HEK293 (cell line): Measurements from ENCODE around the gene WDR19.

Experiments
- CTCF ChIA-PET: fragments of 350-600 bp; formaldehyde crosslinking; extraction: SDS; loops from one replicate; lab custom pipeline; 2021; ENCODE audit warnings: antibody characterized with exemption; lab: Yijun Ruan, JAX
- POLR2A ChIA-PET: fragments of 300-600 bp; formaldehyde crosslinking; extraction: SDS; loops from one replicate; lab custom pipeline; 2020; ENCODE audit warnings: antibody characterized with exemption, inconsistent platforms; lab: Yijun Ruan, JAX
- H3K27ac ChIP-seq: fragments of 200-500 bp; sonication (Bioruptor generic); 2 replicates; pipeline ENCODE4 v1.5.1; 2014; ENCODE audit warnings: low read depth, low read length, control low read depth, inconsistent platforms; ENCODE audit errors: extremely low read depth
- H3K36me3 ChIP-seq, 2 experiments: fragments of 200-500 bp in 1 of 2; sonication (Bioruptor generic) in 1 of 2; 1 replicate in 1 of 2; 2 replicates in 1 of 2; pipeline ENCODE4 v1.5.1; 2014 to 2017; ENCODE audit warnings: inconsistent platforms in 2 of 2, low read length in 2 of 2; ENCODE audit not compliant: control insufficient read depth in 2 of 2, insufficient read depth in 1 of 2
- H3K4me1 ChIP-seq: fragments of 200-500 bp; sonication (Bioruptor generic); 2 replicates; pipeline ENCODE4 v1.5.1; 2014; ENCODE audit warnings: mild to moderate bottlenecking, low read length, inconsistent platforms; ENCODE audit not compliant: control insufficient read depth, insufficient read depth
- H3K4me3 ChIP-seq: 2 replicates; pipeline ENCODE4 v1.5.1; 2011; ENCODE audit warnings: low read depth, mild to moderate bottlenecking, control low read depth, low read length, moderate library complexity
- H3K9me3 ChIP-seq: fragments of 200-500 bp; sonication (Bioruptor generic); 2 replicates; pipeline ENCODE4 v1.5.1; 2014; ENCODE audit warnings: low read depth, low read length, inconsistent platforms; ENCODE audit not compliant: control insufficient read depth, insufficient read depth
- ZFHX2 ChIP-seq: fragments of 450-650 bp; formaldehyde crosslinking; conservative IDR thresholded peaks from 2 replicates; pipeline ENCODE4 v1.5.1; 2016; ENCODE audit warnings: missing biosample characterization, missing genetic modification characterization
- ZNF146 ChIP-seq: fragments of 450-650 bp; formaldehyde crosslinking; IDR thresholded peaks from 2 replicates; pipeline ENCODE4 v1.5.1; 2016; ENCODE audit warnings: missing biosample characterization, missing genetic modification characterization
- ZNF175 ChIP-seq: fragments of 450-650 bp; formaldehyde crosslinking; IDR thresholded peaks from 2 replicates; pipeline ENCODE4 v1.5.1; 2016; ENCODE audit warnings: missing biosample characterization, missing genetic modification characterization
- ZNF292 ChIP-seq: fragments of 450-650 bp; formaldehyde crosslinking; IDR thresholded peaks from 2 replicates; pipeline ENCODE4 v1.5.1; 2016; ENCODE audit warnings: low read depth, missing biosample characterization, missing genetic modification characterization, borderline replicate concordance
- ZNF302 ChIP-seq: fragments of 450-650 bp; formaldehyde crosslinking; IDR thresholded peaks from 2 replicates; pipeline ENCODE4 v1.5.1; 2016; ENCODE audit warnings: missing biosample characterization, missing genetic modification characterization, low read depth
- ZNF510 ChIP-seq: fragments of 450-650 bp; formaldehyde crosslinking; IDR thresholded peaks from 2 replicates; pipeline ENCODE4 v1.5.1; 2018; ENCODE audit warnings: mild to moderate bottlenecking, missing genetic modification characterization, missing biosample characterization; ENCODE audit not compliant: insufficient replicate concordance
- ZNF529 ChIP-seq: fragments of 450-650 bp; formaldehyde crosslinking; IDR thresholded peaks from 2 replicates; pipeline ENCODE4 v1.5.1; 2017; ENCODE audit warnings: missing genetic modification characterization, missing biosample characterization; ENCODE audit not compliant: insufficient replicate concordance
- ZNF530 ChIP-seq: fragments of 450-650 bp; formaldehyde crosslinking; IDR thresholded peaks from 2 replicates; pipeline ENCODE4 v1.5.1; 2016; ENCODE audit warnings: low read depth, missing biosample characterization, missing genetic modification characterization
- ZNF560 ChIP-seq: fragments of 450-650 bp; formaldehyde crosslinking; IDR thresholded peaks from 2 replicates; pipeline ENCODE4 v1.5.1; 2017; ENCODE audit warnings: missing biosample characterization, missing genetic modification characterization, borderline replicate concordance
- ZNF571 ChIP-seq: fragments of 450-650 bp; formaldehyde crosslinking; IDR thresholded peaks from 2 replicates; pipeline ENCODE4 v1.5.0; 2017; ENCODE audit warnings: missing biosample characterization, missing genetic modification characterization
- ZNF654 ChIP-seq: fragments of 450-650 bp; formaldehyde crosslinking; IDR thresholded peaks from 2 replicates; pipeline ENCODE4 v1.5.1; 2016; ENCODE audit warnings: low read depth, missing biosample characterization, missing genetic modification characterization
- ZNF776 ChIP-seq: fragments of 450-650 bp; formaldehyde crosslinking; IDR thresholded peaks from 2 replicates; pipeline ENCODE4 v1.5.0; 2017; ENCODE audit warnings: missing biosample characterization, missing genetic modification characterization, borderline replicate concordance
- ZNF785 ChIP-seq: fragments of 450-650 bp; formaldehyde crosslinking; IDR thresholded peaks from 2 replicates; pipeline ENCODE4 v1.5.1; 2016; ENCODE audit warnings: missing biosample characterization, missing genetic modification characterization
- ZXDB ChIP-seq: fragments of 450-650 bp; formaldehyde crosslinking; IDR thresholded peaks from 2 replicates; pipeline ENCODE4 v1.5.1; 2016; ENCODE audit warnings: missing biosample characterization, missing genetic modification characterization
- TF ChIP-seq, protein P1 (sequence below): fragments of 450-650 bp; formaldehyde crosslinking; IDR thresholded peaks from 2 replicates; pipeline ENCODE4 v1.5.1; 2017; ENCODE audit warnings: missing biosample characterization, mild to moderate bottlenecking, missing genetic modification characterization, moderate library complexity
- TF ChIP-seq, protein P2 (sequence below): fragments of 450-650 bp; formaldehyde crosslinking; IDR thresholded peaks from 2 replicates; pipeline ENCODE4 v1.5.1; 2016; ENCODE audit warnings: missing biosample characterization, missing genetic modification characterization
- TF ChIP-seq, protein P3 (sequence below): fragments of 450-650 bp; formaldehyde crosslinking; IDR thresholded peaks from 2 replicates; pipeline ENCODE4 v1.5.0; 2017; ENCODE audit warnings: missing biosample characterization, missing genetic modification characterization, borderline replicate concordance
- TF ChIP-seq, protein P4 (sequence below): fragments of 450-650 bp; formaldehyde crosslinking; IDR thresholded peaks from 2 replicates; pipeline ENCODE4; 2016; ENCODE audit warnings: missing biosample characterization, missing genetic modification characterization
- TF ChIP-seq, protein P5 (sequence below): fragments of 450-650 bp; formaldehyde crosslinking; IDR thresholded peaks from 2 replicates; pipeline ENCODE4 v1.5.1; 2017; ENCODE audit warnings: missing biosample characterization, missing genetic modification characterization
- TF ChIP-seq, protein P6 (sequence below): fragments of 450-650 bp; formaldehyde crosslinking; IDR thresholded peaks from 2 replicates; pipeline ENCODE4 v1.5.1; 2016; ENCODE audit warnings: missing biosample characterization, missing genetic modification characterization, low read depth

WDR19 gene

DNA sequence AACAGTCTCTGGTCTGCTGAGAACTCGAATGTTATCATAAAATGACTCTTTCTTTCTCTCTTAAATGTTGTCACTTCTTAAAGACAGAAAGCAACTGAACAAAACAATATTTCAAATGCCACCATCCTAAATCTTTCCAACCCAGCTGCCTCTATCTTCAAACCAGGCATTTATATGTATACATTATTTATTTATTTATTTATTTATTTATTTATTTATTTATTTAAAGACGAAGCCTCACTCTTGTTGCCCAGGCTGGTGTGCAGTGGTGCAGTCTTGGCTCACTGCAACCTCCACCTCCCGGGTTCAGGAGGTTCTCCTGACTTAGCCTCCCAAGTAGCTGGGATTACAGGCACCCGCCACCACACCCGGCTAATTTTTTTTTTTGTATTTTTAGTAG is 110.1 kb downstream of the WDR19 start (continued):
- TF ChIP-seq ZNF510 (tag by site-specific recombination) (peak; percentile 14), ZNF654 (tag by site-specific recombination) (peak; percentile 32)
- TF ChIP-seq, all 188 proteins: peak for 14; not testable (repeated sequence) for 174

DNA sequence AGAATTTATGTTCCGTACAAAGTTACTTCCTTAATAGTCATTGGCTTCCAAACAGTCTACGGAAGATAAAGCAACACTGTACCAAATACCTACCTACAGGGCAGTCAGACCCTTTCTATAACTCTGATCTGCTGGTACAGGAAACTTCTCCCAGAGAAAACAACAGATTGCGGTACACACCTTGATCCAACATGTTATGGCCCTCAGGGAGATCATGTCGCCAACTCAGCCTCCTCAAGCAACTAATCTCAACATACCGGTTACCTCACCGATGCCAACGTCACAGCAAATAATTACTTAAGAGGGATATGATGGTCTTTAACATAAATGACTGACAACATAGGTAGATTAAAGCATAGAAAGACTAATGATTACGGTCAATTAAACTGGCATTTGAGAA is 113.5 kb downstream of the WDR19 start:
- Histone ChIP-seq H3K36me3 (peaks cover 7 to 71% of the 10 kb centered on the region in 2 experiments; a peak in 2 of 3 replicates), H3K4me3 (no peak overlapping the region), H3K9me3 (no peaks in the 10 kb centered on the region), H3K4me1 (no peaks in the 10 kb centered on the region), H3K27ac (no peak overlapping the region)
- POLR2A ChIA-PET = no interaction called here
- TF ChIP-seq ZNF530 (tag by site-specific recombination) = no peak
- TF ChIP-seq ZNF571 (tag by site-specific recombination) = no peak
- no peak for TF ChIP-seq ZNF785 (tag by site-specific recombination)
- TF ChIP-seq, protein P1, sequence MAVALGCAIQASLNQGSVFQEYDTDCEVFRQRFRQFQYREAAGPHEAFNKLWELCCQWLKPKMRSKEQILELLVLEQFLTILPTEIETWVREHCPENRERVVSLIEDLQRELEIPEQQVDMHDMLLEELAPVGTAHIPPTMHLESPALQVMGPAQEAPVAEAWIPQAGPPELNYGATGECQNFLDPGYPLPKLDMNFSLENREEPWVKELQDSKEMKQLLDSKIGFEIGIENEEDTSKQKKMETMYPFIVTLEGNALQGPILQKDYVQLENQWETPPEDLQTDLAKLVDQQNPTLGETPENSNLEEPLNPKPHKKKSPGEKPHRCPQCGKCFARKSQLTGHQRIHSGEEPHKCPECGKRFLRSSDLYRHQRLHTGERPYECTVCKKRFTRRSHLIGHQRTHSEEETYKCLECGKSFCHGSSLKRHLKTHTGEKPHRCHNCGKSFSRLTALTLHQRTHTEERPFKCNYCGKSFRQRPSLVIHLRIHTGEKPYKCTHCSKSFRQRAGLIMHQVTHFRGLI = no peak
- TF ChIP-seq ZNF292 (tag by site-specific recombination) = no peak
- TF ChIP-seq, protein P2, sequence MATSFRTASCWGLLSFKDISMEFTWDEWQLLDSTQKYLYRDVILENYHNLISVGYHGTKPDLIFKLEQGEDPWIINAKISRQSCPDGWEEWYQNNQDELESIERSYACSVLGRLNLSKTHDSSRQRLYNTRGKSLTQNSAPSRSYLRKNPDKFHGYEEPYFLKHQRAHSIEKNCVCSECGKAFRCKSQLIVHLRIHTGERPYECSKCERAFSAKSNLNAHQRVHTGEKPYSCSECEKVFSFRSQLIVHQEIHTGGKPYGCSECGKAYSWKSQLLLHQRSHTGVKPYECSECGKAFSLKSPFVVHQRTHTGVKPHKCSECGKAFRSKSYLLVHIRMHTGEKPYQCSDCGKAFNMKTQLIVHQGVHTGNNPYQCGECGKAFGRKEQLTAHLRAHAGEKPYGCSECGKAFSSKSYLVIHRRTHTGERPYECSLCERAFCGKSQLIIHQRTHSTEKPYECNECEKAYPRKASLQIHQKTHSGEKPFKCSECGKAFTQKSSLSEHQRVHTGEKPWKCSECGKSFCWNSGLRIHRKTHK (tag by site-specific recombination) = no peak
- TF ChIP-seq ZXDB (tag by site-specific recombination) = no peak
- TF ChIP-seq, protein P3, sequence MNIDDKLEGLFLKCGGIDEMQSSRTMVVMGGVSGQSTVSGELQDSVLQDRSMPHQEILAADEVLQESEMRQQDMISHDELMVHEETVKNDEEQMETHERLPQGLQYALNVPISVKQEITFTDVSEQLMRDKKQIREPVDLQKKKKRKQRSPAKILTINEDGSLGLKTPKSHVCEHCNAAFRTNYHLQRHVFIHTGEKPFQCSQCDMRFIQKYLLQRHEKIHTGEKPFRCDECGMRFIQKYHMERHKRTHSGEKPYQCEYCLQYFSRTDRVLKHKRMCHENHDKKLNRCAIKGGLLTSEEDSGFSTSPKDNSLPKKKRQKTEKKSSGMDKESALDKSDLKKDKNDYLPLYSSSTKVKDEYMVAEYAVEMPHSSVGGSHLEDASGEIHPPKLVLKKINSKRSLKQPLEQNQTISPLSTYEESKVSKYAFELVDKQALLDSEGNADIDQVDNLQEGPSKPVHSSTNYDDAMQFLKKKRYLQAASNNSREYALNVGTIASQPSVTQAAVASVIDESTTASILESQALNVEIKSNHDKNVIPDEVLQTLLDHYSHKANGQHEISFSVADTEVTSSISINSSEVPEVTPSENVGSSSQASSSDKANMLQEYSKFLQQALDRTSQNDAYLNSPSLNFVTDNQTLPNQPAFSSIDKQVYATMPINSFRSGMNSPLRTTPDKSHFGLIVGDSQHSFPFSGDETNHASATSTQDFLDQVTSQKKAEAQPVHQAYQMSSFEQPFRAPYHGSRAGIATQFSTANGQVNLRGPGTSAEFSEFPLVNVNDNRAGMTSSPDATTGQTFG = no peak
- TF ChIP-seq ZFHX2 (tag by site-specific recombination) = no peak
- TF ChIP-seq, protein P4, sequence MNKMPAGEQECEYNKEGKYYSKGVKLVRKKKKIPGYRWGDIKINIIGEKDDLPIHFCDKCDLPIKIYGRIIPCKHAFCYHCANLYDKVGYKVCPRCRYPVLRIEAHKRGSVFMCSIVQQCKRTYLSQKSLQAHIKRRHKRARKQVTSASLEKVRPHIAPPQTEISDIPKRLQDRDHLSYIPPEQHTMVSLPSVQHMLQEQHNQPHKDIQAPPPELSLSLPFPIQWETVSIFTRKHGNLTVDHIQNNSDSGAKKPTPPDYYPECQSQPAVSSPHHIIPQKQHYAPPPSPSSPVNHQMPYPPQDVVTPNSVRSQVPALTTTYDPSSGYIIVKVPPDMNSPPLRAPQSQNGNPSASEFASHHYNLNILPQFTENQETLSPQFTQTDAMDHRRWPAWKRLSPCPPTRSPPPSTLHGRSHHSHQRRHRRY (tag by site-specific recombination) = no peak
- no peak for TF ChIP-seq ZNF529 (tag by site-specific recombination)
- TF ChIP-seq, protein P5, sequence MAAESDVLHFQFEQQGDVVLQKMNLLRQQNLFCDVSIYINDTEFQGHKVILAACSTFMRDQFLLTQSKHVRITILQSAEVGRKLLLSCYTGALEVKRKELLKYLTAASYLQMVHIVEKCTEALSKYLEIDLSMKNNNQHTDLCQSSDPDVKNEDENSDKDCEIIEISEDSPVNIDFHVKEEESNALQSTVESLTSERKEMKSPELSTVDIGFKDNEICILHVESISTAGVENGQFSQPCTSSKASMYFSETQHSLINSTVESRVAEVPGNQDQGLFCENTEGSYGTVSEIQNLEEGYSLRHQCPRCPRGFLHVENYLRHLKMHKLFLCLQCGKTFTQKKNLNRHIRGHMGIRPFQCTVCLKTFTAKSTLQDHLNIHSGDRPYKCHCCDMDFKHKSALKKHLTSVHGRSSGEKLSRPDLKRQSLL (tag by site-specific recombination) = no peak
- no peak for TF ChIP-seq ZNF146 (tag by site-specific recombination)
- no peak for TF ChIP-seq ZNF560 (tag by site-specific recombination)
- no peak for TF ChIP-seq ZNF302 (tag by site-specific recombination)
- TF ChIP-seq, protein P6, sequence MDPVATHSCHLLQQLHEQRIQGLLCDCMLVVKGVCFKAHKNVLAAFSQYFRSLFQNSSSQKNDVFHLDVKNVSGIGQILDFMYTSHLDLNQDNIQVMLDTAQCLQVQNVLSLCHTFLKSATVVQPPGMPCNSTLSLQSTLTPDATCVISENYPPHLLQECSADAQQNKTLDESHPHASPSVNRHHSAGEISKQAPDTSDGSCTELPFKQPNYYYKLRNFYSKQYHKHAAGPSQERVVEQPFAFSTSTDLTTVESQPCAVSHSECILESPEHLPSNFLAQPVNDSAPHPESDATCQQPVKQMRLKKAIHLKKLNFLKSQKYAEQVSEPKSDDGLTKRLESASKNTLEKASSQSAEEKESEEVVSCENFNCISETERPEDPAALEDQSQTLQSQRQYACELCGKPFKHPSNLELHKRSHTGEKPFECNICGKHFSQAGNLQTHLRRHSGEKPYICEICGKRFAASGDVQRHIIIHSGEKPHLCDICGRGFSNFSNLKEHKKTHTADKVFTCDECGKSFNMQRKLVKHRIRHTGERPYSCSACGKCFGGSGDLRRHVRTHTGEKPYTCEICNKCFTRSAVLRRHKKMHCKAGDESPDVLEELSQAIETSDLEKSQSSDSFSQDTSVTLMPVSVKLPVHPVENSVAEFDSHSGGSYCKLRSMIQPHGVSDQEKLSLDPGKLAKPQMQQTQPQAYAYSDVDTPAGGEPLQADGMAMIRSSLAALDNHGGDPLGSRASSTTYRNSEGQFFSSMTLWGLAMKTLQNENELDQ (tag by site-specific recombination) = no peak
- no peak for TF ChIP-seq ZNF776
- no peak for TF ChIP-seq ZNF175 (tag by site-specific recombination)
- CTCF ChIA-PET = no interaction called here
